DND-41 (cell line): ENCODE results near the gene KDM6A.

Source experiments
- ATAC-seq: fragments of 200-7000 bp; cut with Tn5 transposase; 3 replicates; pipeline ENCODE4 v1.9.1; 2021; ENCODE audit warnings: low read depth; ENCODE audit not compliant: insufficient read depth
- DNase-seq: peaks from one replicate; pipeline ENCODE4 v3.0.0-alpha.2; 2020
- H2AFZ ChIP-seq: 2 replicates; pipeline ENCODE4 v1.6.0; 2012; ENCODE audit warnings: low read depth, low read length
- H3K27ac ChIP-seq: 2 replicates; pipeline ENCODE4 v1.5.1; 2012; ENCODE audit warnings: low read length, inconsistent platforms
- H3K27me3 ChIP-seq: fragments of 200-600 bp; sonication (generic); 2 replicates; pipeline ENCODE4 v1.6.0; 2012; ENCODE audit warnings: low read length, mild to moderate bottlenecking, inconsistent platforms; ENCODE audit not compliant: insufficient read depth, poor library complexity
- H3K36me3 ChIP-seq: 2 replicates; pipeline ENCODE4 v1.5.1; 2012; ENCODE audit warnings: low read length, inconsistent platforms; ENCODE audit not compliant: insufficient read depth
- H3K4me1 ChIP-seq: 2 replicates; pipeline ENCODE4 v1.5.1; 2012; ENCODE audit warnings: mild to moderate bottlenecking, low read length; ENCODE audit not compliant: insufficient read depth
- H3K4me2 ChIP-seq: 2 replicates; pipeline ENCODE4 v1.6.0; 2012; ENCODE audit warnings: mild to moderate bottlenecking, moderate library complexity, low read length, inconsistent platforms; ENCODE audit not compliant: insufficient read depth
- H3K4me3 ChIP-seq, 2 experiments: fragments of 200-600 bp in 1 of 2; shearing (Covaris generic) in 1 of 2; 2 replicates each; pipeline ENCODE4 v1.5.1; 2012 to 2016; ENCODE audit warnings: inconsistent platforms in 2 of 2, low read length in 2 of 2, mild to moderate bottlenecking in 2 of 2, low read depth in 1 of 2, moderate library complexity in 1 of 2
- H3K79me2 ChIP-seq: 2 replicates; pipeline ENCODE4 v1.6.0; 2012; ENCODE audit warnings: low read length, inconsistent platforms; ENCODE audit not compliant: insufficient read depth
- H3K9ac ChIP-seq: 2 replicates; pipeline ENCODE4 v1.6.0; 2012; ENCODE audit warnings: low read depth, mild to moderate bottlenecking, inconsistent platforms, low read length, moderate library complexity
- H3K9me3 ChIP-seq: 2 replicates; pipeline ENCODE4 v1.5.1; 2012; ENCODE audit warnings: low read length, moderate library complexity, mild to moderate bottlenecking, inconsistent platforms; ENCODE audit not compliant: insufficient read depth, severe bottlenecking
- H4K20me1 ChIP-seq: 2 replicates; pipeline ENCODE4 v1.6.0; 2012; ENCODE audit warnings: low read length; ENCODE audit not compliant: insufficient read depth
- EZH2 ChIP-seq: IDR thresholded peaks from 3 replicates; pipeline ENCODE4 v1.6.1; 2012; ENCODE audit warnings: borderline replicate concordance, low read depth, mild to moderate bottlenecking, moderate library complexity, low read length, inconsistent platforms; ENCODE audit not compliant: severe bottlenecking
- TF ChIP-seq, protein P1 (sequence below): IDR thresholded peaks from 2 replicates; pipeline ENCODE4 v1.5.1; 2012; ENCODE audit warnings: borderline replicate concordance, low read length, moderate library complexity, mild to moderate bottlenecking; ENCODE audit not compliant: poor library complexity, severe bottlenecking; ENCODE audit errors: extremely low read depth

The KDM6A gene

GRCh38 chrX:44953734-44954502 lies 80.9 kb downstream of the KDM6A start:
- H2AFZ ChIP-seq, result no peak overlapping the region
- H3K27ac ChIP-seq, result no peak overlapping the region
- TF ChIP-seq EZH2, result no peak
- TF ChIP-seq, protein P1, sequence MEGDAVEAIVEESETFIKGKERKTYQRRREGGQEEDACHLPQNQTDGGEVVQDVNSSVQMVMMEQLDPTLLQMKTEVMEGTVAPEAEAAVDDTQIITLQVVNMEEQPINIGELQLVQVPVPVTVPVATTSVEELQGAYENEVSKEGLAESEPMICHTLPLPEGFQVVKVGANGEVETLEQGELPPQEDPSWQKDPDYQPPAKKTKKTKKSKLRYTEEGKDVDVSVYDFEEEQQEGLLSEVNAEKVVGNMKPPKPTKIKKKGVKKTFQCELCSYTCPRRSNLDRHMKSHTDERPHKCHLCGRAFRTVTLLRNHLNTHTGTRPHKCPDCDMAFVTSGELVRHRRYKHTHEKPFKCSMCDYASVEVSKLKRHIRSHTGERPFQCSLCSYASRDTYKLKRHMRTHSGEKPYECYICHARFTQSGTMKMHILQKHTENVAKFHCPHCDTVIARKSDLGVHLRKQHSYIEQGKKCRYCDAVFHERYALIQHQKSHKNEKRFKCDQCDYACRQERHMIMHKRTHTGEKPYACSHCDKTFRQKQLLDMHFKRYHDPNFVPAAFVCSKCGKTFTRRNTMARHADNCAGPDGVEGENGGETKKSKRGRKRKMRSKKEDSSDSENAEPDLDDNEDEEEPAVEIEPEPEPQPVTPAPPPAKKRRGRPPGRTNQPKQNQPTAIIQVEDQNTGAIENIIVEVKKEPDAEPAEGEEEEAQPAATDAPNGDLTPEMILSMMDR, result no peak
- ATAC-seq, result no peak
- no peaks in the 10 kb centered on the region for H3K9me3 ChIP-seq
- H3K27me3 ChIP-seq, result no peaks in the 10 kb centered on the region
- no peaks in the 10 kb centered on the region for H3K36me3 ChIP-seq
- H3K9ac ChIP-seq, result no peak overlapping the region
- H3K4me1 ChIP-seq, result no peaks in the 10 kb centered on the region
- peaks cover 97% of the 10 kb centered on the region for H3K79me2 ChIP-seq
- no peak for DNase-seq
- H3K4me2 ChIP-seq, result no peak overlapping the region
- H4K20me1 ChIP-seq, result peaks cover 18% of the 10 kb centered on the region
- H3K4me3 ChIP-seq, result no peak overlapping the region

GRCh38 chrX:44954562-44954961 lies 81.6 kb downstream of the KDM6A start:
- Histone ChIP-seq H3K9ac (no peak overlapping the region), H2AFZ (no peak overlapping the region), H3K79me2 (peaks cover 97% of the 10 kb centered on the region), H3K36me3 (no peaks in the 10 kb centered on the region), H3K4me3 (no peak overlapping the region), H3K4me1 (no peaks in the 10 kb centered on the region), H3K27ac (no peak overlapping the region), H3K4me2 (no peak overlapping the region), H3K27me3 (no peaks in the 10 kb centered on the region), H3K9me3 (no peaks in the 10 kb centered on the region), H4K20me1 (peaks cover 18% of the 10 kb centered on the region)
- no peak for ATAC-seq
- no peak for TF ChIP-seq EZH2
- TF ChIP-seq, protein P1, result no peak
- no peak for DNase-seq

DNA sequence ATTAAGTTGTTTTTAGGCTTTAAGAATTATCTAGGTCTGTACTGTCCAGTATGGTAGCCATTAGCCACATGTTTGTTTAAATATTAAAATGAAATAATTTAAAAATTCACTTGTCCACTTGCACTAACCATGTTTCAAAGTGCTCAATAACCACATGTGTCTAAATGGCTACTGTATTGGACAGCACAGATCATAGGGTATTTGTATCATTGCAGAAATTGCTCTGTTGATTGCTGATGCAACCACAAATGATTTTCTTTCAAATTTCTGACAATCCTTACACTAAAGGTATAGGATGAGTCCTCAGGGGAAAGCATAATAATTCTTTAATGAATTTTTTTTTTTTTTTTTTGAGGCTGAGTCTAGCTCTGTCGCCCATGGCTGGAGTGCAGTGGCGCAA lies 84.9 kb downstream of the KDM6A start:
- H3K4me1 ChIP-seq, result no peaks in the 10 kb centered on the region
- DNase-seq (no peak), ATAC-seq (no peak)
- no peaks in the 10 kb centered on the region for H3K27me3 ChIP-seq
- no peak overlapping the region for H3K4me2 ChIP-seq
- TF ChIP-seq, protein P1, result no peak
- no peak for TF ChIP-seq EZH2
- H3K79me2 ChIP-seq, result peaks cover 95% of the 10 kb centered on the region
- no peak overlapping the region for H3K9ac ChIP-seq
- H2AFZ ChIP-seq, result no peak overlapping the region
- no peaks in the 10 kb centered on the region for H3K36me3 ChIP-seq
- no peak overlapping the region for H3K27ac ChIP-seq
- H3K9me3 ChIP-seq, result no peaks in the 10 kb centered on the region
- peaks cover 13% of the 10 kb centered on the region for H4K20me1 ChIP-seq
- H3K4me3 ChIP-seq, result no peak overlapping the region
